Natural killer cell (primary cell): ENCODE data around the gene PHIP. TPM values are rescaled to one million over a fixed set of nuclear protein-coding genes. Genes with fewer than 3 reads are reported as not detected.
"Not testable (repeated sequence)": the region's sequence is repeated elsewhere in the genome, so short reads cannot be mapped to it uniquely, and the experiment has no call there.

Source experiments
- ATAC-seq, 3 donors: fragments of 150-1000 bp in 2 of 3; fragments of 200-7000 bp in 1 of 3; cut with Tn5 transposase; 1 replicate in 1 of 3; 2 replicates in 2 of 3; pipeline ENCODE4 v1.10.0; 2021; ENCODE audit warnings: mild to moderate bottlenecking in 2 of 3, moderate library complexity in 2 of 3
- DNase-seq, 2 donors: peaks; one replicate each; pipeline versions ENCODE4 v3.0.0 to v3.0.0-alpha.2; 2013 to 2021; ENCODE audit warnings: mixed read lengths in 1 of 2
- H3K27ac ChIP-seq: one replicate; pipeline ENCODE4 v1.5.1; 2013; ENCODE audit warnings: mild to moderate bottlenecking, low read length
- H3K27me3 ChIP-seq: one replicate; pipeline ENCODE4 v1.6.1; 2013; ENCODE audit warnings: low read length; ENCODE audit not compliant: control insufficient read depth, insufficient read depth
- H3K36me3 ChIP-seq: one replicate; pipeline ENCODE4 v1.6.1; 2013; ENCODE audit warnings: low read length; ENCODE audit not compliant: control insufficient read depth, insufficient read depth
- H3K4me1 ChIP-seq: one replicate; pipeline ENCODE4 v1.6.1; 2013; ENCODE audit warnings: low read length; ENCODE audit not compliant: control insufficient read depth, insufficient read depth
- H3K4me3 ChIP-seq: one replicate; pipeline ENCODE4 v1.5.1; 2013; ENCODE audit warnings: low read length
- H3K9me3 ChIP-seq: one replicate; pipeline ENCODE4 v1.6.1; 2013; ENCODE audit warnings: low read length; ENCODE audit not compliant: control insufficient read depth, insufficient read depth
- H3K27ac Mint-ChIP-seq, 2 donors: one replicate each; pipeline ENCODE4 v1.8.0; 2022; ENCODE audit warnings: mild to moderate bottlenecking in 2 of 2, mixed read lengths in 2 of 2, moderate library complexity in 1 of 2
- H3K27me3 Mint-ChIP-seq, 2 donors: one replicate each; pipeline ENCODE4 v1.8.0; 2022; ENCODE audit warnings: low read depth in 2 of 2, mixed read lengths in 2 of 2
- H3K36me3 Mint-ChIP-seq: one replicate; pipeline ENCODE4 v1.8.0; 2022; ENCODE audit warnings: mixed read lengths
- H3K4me1 Mint-ChIP-seq, 2 donors: one replicate each; pipeline ENCODE4 v1.8.0; 2022; ENCODE audit warnings: mixed read lengths in 2 of 2
- H3K4me3 Mint-ChIP-seq: one replicate; pipeline ENCODE4 v1.8.0; 2022; ENCODE audit warnings: mild to moderate bottlenecking, moderate library complexity, mixed read lengths
- H3K9me3 Mint-ChIP-seq, 2 donors: one replicate each; pipeline ENCODE4 v1.8.0; 2022; ENCODE audit warnings: mixed read lengths in 2 of 2
- CTCF ChIP-seq: fragments of 200-600 bp; IDR thresholded peaks from one replicate; pipeline ENCODE4 v1.8.0; 2022; ENCODE audit warnings: antibody characterized with exemption
- WGBS: methylation state at CpG from one replicate; pipeline ENCODE4 v1.1.7; 2013; ENCODE audit warnings: missing lambda C conversion rate; ENCODE audit not compliant: insufficient coverage; 5-methylcytosine and 5-hydroxymethylcytosine counted together
- intact Hi-C: fragments of 100-400 bp; cut with micrococcal nuclease; formaldehyde crosslinking; loops from one replicate; pipeline ENCODE4 v1.14.2; 2022
- total RNA-seq, 4 donors: library from RNA; stranded (reverse); fragments of 120-200 nt in 1 of 4; gene quantifications; one replicate each; pipeline versions ENCODE4 v1.2.3 to v1.2.4, GENCODE V29; 2013 to 2022

PHIP gene
- total RNA-seq, 3 donors from 2014 or later (not counting 1 experiment from before 2014, with no cell fraction given) = 38.5 to 45.6 (median 42.5) TPM

GRCh38 chr6:78942446-78942845, 135.6 kb downstream of the PHIP start:
- WGBS = no CpG with 5 or more reads among the region's 1 CpG
- Mint-ChIP-seq H3K27ac (no peak overlapping the region), H3K36me3 (peaks cover 22% of the 10 kb centered on the region), H3K9me3 (no peaks in the 10 kb centered on the region), H3K4me1 (peaks cover 0 to 4% of the 10 kb centered on the region in 2 donors), H3K27me3 (no peaks in the 10 kb centered on the region), H3K4me3 (no peak overlapping the region)
- intact Hi-C loops = no loop called here
- no peaks in the 10 kb centered on the region for H3K27me3 ChIP-seq
- peaks cover 75% of the 10 kb centered on the region for H3K36me3 ChIP-seq
- no peak overlapping the region for H3K27ac ChIP-seq
- H3K4me1 ChIP-seq = no peaks in the 10 kb centered on the region
- no peak for DNase-seq
- H3K9me3 ChIP-seq = no peaks in the 10 kb centered on the region
- TF ChIP-seq CTCF = no peak
- no peak for ATAC-seq
- H3K4me3 ChIP-seq = no peak overlapping the region

- no peak overlapping the region for H3K27ac ChIP-seq
- no peaks in the 10 kb centered on the region for H3K27me3 Mint-ChIP-seq
- TF ChIP-seq CTCF = no peak
- no peak overlapping the region for H3K27ac Mint-ChIP-seq
- intact Hi-C loops = no loop called here
- no peaks in the 10 kb centered on the region for H3K9me3 Mint-ChIP-seq
- no peaks in the 10 kb centered on the region for H3K4me1 ChIP-seq
- H3K36me3 Mint-ChIP-seq = no peaks in the 10 kb centered on the region
- no peak overlapping the region for H3K4me3 ChIP-seq
- no peak for ATAC-seq
- no peak overlapping the region for H3K4me3 Mint-ChIP-seq
- WGBS = 100% methylated on average over 1 of the region's 2 CpGs
- peaks cover 25% of the 10 kb centered on the region for H3K36me3 ChIP-seq
- no peaks in the 10 kb centered on the region for H3K9me3 ChIP-seq
- DNase-seq = no peak
- peaks cover 0 to 6% of the 10 kb centered on the region in 2 donors for H3K4me1 Mint-ChIP-seq
- no peaks in the 10 kb centered on the region for H3K27me3 ChIP-seq
Measured at GRCh38 chr6:78936515-78936914, 141.5 kb downstream of the PHIP start.

- DNase-seq = no peak
- Histone ChIP-seq H3K36me3 (peaks cover 15% of the 10 kb centered on the region), H3K9me3 (no peaks in the 10 kb centered on the region), H3K4me3 (no peak overlapping the region), H3K27ac (no peak overlapping the region), H3K4me1 (no peaks in the 10 kb centered on the region), H3K27me3 (no peaks in the 10 kb centered on the region)
- Mint-ChIP-seq H3K9me3 (no peaks in the 10 kb centered on the region), H3K4me3 (no peak overlapping the region), H3K27ac (no peak overlapping the region), H3K4me1 (peaks cover 0 to 6% of the 10 kb centered on the region in 2 donors), H3K27me3 (no peaks in the 10 kb centered on the region), H3K36me3 (no peaks in the 10 kb centered on the region)
- no peak for ATAC-seq
- intact Hi-C loops = no loop called here
- TF ChIP-seq CTCF = no peak
- 80% methylated on average over 1 of the region's 2 CpGs for WGBS
Measured at GRCh38 chr6:78935553-78935952, 142.5 kb downstream of the PHIP start.

- Histone ChIP-seq H3K4me1 (no peaks in the 10 kb centered on the region), H3K4me3 (no peak overlapping the region), H3K27me3 (no peaks in the 10 kb centered on the region), H3K9me3 (peaks cover 8% of the 10 kb centered on the region), H3K36me3 (no peaks in the 10 kb centered on the region), H3K27ac (no peak overlapping the region)
- intact Hi-C loops = no loop called here
- Mint-ChIP-seq H3K9me3 (peaks cover 10% of the 10 kb centered on the region in 2 donors), H3K27ac (no peak overlapping the region), H3K4me3 (no peak overlapping the region), H3K27me3 (peaks cover 10 to 11% of the 10 kb centered on the region in 2 donors), H3K36me3 (no peaks in the 10 kb centered on the region), H3K4me1 (no peaks in the 10 kb centered on the region)
- WGBS = 88% methylated on average over 3 of the region's 3 CpGs
- DNase-seq = no peak
- no peak for TF ChIP-seq CTCF
- no peak for ATAC-seq
Measured at GRCh38 chr6:78925317-78925716, 152.7 kb downstream of the PHIP start.

- 92% methylated on average over 10 of the region's 10 CpGs for WGBS
- ATAC-seq, H3K4me1 ChIP-seq, intact Hi-C loops, H3K36me3 ChIP-seq, H3K27ac ChIP-seq, DNase-seq, H3K4me1 Mint-ChIP-seq, H3K27me3 Mint-ChIP-seq, H3K27me3 ChIP-seq, H3K27ac Mint-ChIP-seq, H3K4me3 ChIP-seq, H3K9me3 ChIP-seq, H3K4me3 Mint-ChIP-seq: not testable (repeated sequence)
- peaks cover 21% of the 10 kb centered on the region for H3K36me3 Mint-ChIP-seq
- peaks cover 8 to 16% of the 10 kb centered on the region in 2 donors for H3K9me3 Mint-ChIP-seq
Measured at GRCh38 chr6:78921168-78921567, 156.9 kb downstream of the PHIP start.
